GM08714 (cell line): ENCODE measurements around the gene DNAH14.
"Not testable (repeated sequence)": the region's sequence is repeated elsewhere in the genome, so short reads cannot be mapped to it uniquely, and the experiment has no call there.

Experiments
- H3K4me3 ChIP-seq: fragments of 200-500 bp; sonication (Bioruptor generic); 2 replicates; pipeline ENCODE4 v1.5.1; 2014; ENCODE audit warnings: mild to moderate bottlenecking, low read length, inconsistent platforms
- ZNF274 ChIP-seq: IDR thresholded peaks from 2 replicates; pipeline ENCODE4 v1.6.1; 2012; ENCODE audit warnings: mild to moderate bottlenecking, low read depth, low read length

Gene DNAH14

DNA sequence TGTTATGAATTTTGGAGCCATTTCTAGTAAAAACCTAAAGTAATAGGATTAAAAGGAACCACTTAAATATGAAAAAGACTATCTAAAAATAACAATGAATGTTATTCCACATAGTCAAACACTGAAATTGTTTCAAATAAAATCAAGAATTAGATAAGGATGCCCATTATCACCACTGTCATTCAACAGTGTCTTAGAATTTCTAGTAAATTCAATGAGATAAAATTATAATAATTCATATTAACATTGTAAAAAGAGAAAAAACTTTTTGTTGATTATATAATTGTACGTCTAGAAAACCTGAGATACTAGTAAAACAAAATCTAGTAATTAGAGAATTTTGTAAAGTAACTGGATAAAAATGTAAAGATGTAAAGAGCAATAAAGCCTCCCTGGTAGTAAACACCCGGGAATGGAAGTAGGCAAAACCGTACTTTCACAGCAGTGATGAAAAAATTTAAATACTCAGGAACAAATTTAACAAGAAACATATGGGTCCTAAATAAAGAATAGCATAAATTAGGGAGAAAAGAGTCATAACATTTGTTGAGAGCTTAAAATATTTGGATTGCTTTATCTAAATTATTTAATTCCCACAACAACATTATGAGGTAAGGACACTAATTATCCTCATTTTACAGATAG is 442.0 kb downstream of the DNAH14 start:
- H3K4me3 ChIP-seq: no peak overlapping the region

DNA sequence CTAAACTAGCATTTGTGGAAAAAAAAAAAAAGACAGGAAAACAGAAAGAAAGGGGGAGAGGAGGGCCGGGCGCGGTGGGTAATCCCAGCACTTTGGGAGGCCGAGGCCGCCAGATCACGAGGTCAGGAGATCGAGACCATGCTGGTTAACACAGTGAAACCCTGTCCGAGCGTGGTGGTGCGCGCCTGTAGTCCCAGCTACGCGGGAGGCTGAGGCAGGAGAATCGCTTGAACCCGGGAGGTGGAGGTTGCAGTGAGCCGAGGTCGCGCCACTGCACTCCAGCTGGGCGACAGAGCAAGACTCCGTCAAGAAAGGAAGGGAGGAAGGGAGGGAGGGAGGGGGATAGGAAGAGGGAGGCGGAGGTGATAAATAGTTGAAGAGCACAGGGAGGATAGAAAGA is 443.7 kb downstream of the DNAH14 start:
- no peak for TF ChIP-seq ZNF274
- no peak overlapping the region for H3K4me3 ChIP-seq

More for the DNA sequence above, 442.0 kb downstream of the DNAH14 start:
- TF ChIP-seq ZNF274: no peak

DNA sequence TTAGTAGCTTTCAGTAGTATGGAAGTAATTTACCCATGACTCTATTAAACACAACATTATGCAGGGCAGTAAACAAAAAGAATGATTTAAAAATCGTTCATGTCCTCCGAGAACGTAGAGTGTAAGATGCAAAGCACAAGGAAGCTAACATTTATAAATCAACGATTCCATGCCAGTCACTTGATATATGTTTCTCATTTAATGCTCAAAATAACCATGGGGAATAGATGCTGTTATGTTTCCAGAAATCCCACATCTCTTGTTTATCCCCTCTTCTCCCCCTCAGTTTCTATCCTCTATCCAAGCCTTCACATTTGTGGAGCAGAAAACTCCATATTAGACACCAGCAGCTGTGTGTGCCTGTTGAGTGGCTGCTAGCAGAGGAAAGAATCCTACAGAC is 445.5 kb downstream of the DNAH14 start:
- TF ChIP-seq ZNF274: no peak
- H3K4me3 ChIP-seq: no peak overlapping the region

DNA sequence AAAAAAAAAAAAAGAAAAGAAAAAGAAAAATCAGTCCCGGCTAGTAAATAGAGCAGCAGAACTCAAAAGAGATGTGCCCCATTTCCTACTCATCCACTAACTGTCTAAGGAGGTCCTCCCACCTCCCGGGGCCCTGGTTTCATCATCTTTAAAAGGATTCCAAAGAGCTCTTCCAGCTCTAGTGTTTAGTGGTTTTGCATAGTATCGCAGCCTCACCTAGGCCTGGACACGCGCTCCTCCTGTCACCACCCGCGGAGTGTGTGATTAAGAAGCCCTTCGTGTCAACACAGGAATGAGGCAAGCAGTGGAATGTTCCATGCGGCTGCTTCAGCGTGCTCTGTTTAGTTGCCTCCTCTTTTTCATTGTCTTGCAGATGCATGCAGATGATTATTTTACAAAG is 449.4 kb downstream of the DNAH14 start:
- no peak overlapping the region for H3K4me3 ChIP-seq
- TF ChIP-seq ZNF274: no peak

DNA sequence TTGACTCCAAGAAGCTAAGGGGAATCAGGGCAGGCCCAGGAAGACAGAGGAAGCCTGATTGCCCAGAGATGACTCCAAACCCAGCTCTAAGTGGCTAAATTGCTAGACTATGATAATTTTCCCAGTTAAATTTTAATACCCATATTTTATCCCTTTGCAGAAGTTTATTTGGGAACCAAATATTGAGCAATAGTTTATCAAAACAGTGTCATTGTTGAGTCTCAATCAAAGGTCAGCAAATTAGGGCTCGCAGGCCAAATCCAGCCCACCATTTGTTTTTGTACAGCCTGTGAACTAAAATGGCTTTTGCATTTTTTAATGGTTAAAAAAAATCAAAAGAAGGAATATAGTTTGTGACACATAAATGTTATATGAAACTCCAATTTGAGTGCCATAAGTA is 451.2 kb downstream of the DNAH14 start:
- no peak for TF ChIP-seq ZNF274
- H3K4me3 ChIP-seq: no peak overlapping the region

DNA sequence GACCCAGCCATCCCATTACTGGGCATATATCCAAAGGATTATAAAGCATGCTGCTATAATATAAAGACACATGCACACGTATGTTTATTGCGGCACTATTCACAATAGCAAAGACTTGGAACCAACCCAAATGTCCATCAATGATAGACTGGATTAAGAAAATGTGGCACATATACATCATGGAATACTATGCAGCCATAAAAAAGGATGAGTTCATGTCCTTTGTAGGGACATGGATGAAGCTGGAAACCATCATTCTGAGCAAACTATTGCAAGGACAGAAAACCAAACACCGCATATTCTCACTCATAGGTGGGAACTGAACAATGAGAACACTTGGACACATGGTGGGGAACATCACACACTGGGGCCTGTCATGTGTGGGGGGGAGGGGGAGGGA is 457.4 kb downstream of the DNAH14 start:
- H3K4me3 ChIP-seq: not testable (repeated sequence)

DNA sequence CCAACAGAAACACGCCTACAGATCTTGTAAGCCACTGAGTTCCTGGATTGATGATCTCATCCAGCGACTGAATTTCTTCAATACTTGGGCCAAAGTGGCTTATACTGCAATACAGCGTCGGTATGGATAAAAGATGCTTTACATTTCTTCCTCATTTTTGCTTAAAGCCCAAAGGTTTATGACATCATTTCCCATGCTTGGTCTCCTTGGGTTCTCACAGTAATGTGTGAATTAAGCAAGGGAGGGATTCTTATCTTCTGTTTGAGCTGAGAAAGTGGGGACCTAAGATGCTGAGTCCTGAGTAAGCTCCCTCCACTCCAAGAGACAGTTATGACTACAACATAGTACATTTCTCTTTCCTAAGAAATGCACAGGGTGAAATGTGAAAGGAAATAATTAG is 458.9 kb downstream of the DNAH14 start:
- H3K4me3 ChIP-seq: no peak overlapping the region
- TF ChIP-seq ZNF274: no peak

DNA sequence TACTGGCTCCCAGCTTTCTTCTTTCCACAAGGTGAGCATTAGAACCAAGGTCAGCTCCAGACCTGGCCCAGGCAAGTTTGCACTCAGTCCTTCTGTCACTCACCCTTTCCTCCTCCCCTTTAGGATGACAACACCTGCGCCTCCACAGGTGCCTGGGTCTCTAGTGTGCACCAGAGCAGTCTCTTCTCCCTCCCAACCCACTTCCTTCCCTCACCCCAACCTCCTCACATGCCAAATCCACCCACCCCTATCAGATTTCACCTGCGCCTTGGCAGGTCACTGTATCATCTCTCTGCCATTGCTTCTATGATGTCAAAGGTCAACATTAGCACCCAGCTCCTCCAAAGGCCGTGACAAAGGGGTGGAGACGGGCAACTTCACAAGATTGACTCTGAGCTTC is 460.4 kb downstream of the DNAH14 start:
- H3K4me3 ChIP-seq: no peak overlapping the region
- no peak for TF ChIP-seq ZNF274

DNA sequence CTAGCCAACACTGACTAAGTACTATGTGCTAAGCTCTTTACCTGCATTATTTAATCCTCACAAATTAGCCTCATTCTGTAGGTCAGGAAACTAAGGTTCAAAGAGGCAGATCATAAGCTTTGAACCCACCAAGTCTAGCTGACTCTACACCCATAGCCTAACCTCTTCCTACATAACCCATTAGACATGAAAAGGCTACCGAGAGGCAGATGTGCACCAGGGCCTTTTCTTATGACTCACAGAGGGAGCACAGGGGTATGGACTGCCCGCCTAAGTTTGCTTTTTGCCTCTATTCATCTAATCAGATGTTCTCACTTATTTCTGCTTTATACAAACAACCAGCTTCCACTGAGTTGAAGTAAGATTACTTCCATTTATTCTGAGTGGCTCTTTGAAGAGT is 466.9 kb downstream of the DNAH14 start:
- no peak overlapping the region for H3K4me3 ChIP-seq
- TF ChIP-seq ZNF274: no peak

DNA sequence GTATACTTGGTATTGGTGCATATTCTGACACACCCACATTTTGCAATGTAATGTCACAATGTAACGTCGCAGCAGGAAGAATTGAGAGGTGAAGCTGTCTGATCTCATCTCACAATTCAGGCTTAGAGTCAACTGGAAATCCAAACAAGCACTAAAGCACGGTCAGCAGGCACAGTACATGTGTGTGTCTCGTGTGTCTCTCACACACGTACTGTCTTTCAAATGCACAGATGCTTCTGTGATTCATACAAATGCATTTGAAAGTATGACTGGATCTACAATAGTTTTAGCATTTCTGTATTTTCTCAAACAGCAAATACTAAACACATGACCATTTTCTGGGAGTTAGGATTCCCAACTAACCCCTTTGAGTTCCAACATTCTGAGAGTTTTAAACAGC is 471.5 kb downstream of the DNAH14 start:
- H3K4me3 ChIP-seq: no peak overlapping the region
- no peak for TF ChIP-seq ZNF274

DNA sequence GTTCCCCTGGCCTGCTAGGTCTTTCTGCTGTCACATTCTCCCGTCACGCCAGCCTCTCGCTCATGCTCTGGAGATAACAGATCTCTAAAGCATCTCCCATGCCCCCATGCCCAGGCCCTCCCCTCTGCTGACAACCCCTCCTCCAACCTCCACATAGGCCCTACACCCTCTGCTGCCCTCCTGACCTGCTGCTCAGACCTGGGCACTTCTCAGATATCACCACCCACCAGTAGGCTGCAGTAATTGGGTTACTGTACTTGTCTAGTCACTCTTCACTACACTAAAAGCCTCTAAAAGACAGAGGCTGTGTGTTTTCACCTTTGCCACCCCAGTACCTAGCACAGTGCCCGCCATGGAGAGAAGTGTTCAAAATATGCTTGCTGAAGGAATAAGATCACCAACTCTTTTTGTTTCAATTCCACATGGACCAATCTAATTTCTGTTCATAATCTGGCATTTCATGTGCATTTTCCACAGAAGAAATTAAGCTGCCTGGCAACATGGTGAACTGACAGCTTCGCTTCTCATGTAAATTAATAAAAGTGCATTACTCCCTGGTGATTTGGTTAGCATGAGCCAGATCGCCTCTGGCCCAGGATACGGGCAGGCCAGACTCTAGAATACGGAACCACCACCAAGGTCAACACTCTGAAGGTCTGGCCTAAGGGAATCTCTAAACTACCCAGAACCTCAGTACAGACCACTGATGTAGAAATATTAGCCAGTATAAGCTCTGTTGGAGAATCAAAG is 477.7 kb downstream of the DNAH14 start:
- TF ChIP-seq ZNF274: no peak
- no peak overlapping the region for H3K4me3 ChIP-seq

DNA sequence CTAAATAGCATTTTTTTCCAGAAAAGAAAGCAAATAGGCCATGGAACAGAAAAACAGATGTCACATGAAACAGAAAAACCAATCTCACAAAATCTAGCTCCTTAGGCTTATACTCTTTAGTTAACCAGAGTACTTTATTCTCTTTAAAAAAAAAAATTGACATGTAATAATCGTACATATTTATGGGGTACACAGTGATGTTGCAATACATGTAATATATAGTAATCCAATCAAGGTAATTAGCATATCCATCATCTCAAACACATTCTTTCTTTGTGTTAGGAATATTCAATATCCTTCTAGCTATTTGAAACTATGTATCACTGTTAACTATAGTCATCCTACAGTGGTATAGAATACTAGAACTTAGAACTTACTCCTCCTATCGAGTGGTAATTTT is 478.3 kb downstream of the DNAH14 start:
- no peak for TF ChIP-seq ZNF274
- H3K4me3 ChIP-seq: no peak overlapping the region

DNA sequence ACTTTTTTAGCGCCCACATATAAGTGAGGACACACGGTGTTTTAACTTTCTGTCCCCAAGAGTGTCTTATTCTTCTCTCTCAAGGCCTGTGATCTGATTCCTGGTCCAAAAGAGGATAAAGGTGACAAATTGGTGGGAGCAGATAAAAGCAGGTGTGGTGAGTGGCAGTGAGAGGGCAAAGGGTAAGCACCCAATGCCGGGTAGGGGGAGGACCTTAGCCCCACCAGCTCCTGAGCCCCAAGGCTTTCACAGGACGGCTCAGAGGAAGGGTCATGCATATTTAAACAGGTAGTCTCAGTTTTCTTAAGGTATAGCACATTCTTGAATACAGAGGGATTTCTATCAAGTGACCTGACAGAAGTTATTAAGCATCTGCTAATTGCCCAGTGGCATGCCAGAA is 478.8 kb downstream of the DNAH14 start:
- H3K4me3 ChIP-seq: no peak overlapping the region
- no peak for TF ChIP-seq ZNF274

DNA sequence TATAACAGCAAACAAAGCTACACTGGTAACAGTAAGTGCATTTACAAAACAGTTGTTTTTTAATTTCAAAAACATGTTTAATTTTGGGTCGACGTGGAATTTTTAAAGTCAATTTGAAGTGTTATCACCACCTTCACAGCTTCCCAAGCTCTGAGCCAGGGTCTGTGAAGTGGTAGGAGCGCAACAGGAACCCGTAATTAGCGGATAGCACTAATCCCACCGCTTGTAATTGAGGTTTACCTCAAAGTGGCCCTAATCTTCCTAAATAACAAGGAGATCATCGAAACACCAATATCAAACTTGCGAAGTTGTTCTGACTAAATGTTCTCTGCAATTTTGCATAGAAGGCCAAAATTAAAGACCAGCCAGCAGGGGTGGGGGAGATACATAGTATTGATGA is 479.6 kb downstream of the DNAH14 start:
- H3K4me3 ChIP-seq: no peak overlapping the region
- TF ChIP-seq ZNF274: no peak

DNA sequence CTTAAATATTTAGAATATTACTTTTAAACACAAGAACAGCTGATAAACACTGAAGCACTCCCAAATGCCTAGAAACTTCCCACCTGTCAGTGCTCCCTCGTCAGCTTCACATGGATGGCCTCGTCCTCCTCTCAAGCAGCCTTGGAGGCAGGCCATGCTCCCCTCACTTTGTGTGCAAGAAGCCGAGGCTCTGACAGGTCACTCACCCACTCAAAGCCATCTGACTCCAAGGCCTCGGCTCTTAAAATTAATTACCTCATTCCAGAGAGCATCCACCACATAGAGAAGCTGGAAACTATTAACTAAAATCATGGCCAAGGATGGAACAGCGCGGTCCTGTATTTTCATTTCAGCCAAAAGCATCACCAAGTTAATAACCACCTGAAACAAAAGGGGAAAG is 480.6 kb downstream of the DNAH14 start:
- no peak for TF ChIP-seq ZNF274
- H3K4me3 ChIP-seq: no peak overlapping the region

DNA sequence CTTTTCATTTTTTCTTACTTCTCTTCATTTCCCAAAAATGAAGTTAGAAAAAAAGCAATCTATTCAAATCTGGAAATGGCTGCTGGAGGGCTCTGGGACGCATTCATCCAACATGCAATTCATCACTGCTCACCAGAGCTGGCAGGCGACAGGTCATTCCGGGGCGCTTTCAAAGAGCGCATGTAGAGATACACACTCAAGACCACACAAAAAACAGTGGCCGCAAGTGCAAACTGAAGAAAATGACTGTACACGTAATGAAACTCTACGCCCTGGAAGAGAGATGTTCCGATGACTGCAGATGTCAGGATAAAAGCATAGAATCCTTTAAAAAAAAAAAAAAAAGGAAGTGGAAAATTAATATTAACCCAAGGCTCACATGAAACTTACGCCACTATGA is 482.8 kb downstream of the DNAH14 start:
- TF ChIP-seq ZNF274: no peak
- H3K4me3 ChIP-seq: no peak overlapping the region
